Right renal pelvis (tissue), 4 donors: ENCODE results near the gene KRT15. TPM values are rescaled to one million over a fixed set of nuclear protein-coding genes. Genes with fewer than 3 reads are reported as not detected.
"Not testable (repeated sequence)": the region's sequence is repeated elsewhere in the genome, so short reads cannot be mapped to it uniquely, and the experiment has no call there.

Experiments used
- DNase-seq, 4 donors: peaks; one replicate each; pipeline ENCODE4 v3.0.0-alpha.2; 2013; ENCODE audit warnings: low read depth in 4 of 4, low spot score in 3 of 4, missing footprints in 1 of 4
- polyA plus RNA-seq, 4 donors: library from polyadenylated mRNA; unstranded; fragments of 120-200 nt; gene quantifications; one replicate each; pipeline ENCODE4 v1.2.1, GENCODE V29; 2013; ENCODE audit not compliant: insufficient read length in 4 of 4

Gene KRT15
- polyA plus RNA-seq, 4 donors: 0.68 to 2.9 (median 1.2) TPM

GRCh38 chr17:41544935-41545334 is 26.2 kb upstream of the KRT15 start:
- DNase-seq: no peak

GRCh38 chr17:41544491-41544892 is 25.8 kb upstream of the KRT15 start:
- DNase-seq: no peak

- DNase-seq: not testable (repeated sequence)
These were observed 24.1 kb upstream of the KRT15 start for GRCh38 chr17:41542786-41543185.

- DNase-seq: no peak
These were observed 23.7 kb upstream of the KRT15 start for GRCh38 chr17:41542357-41542756.

GRCh38 chr17:41540921-41541625 is 22.4 kb upstream of the KRT15 start:
- no peak for DNase-seq

GRCh38 chr17:41539979-41540701 is 21.4 kb upstream of the KRT15 start:
- no peak for DNase-seq

- no peak for DNase-seq
These were observed 20.4 kb upstream of the KRT15 start for GRCh38 chr17:41539071-41539492.

- no peak for DNase-seq
These were observed 19.9 kb upstream of the KRT15 start for GRCh38 chr17:41538565-41538991.

GRCh38 chr17:41537990-41538389 is 19.3 kb upstream of the KRT15 start:
- DNase-seq: no peak

- no peak for DNase-seq
These were observed 18.9 kb upstream of the KRT15 start for GRCh38 chr17:41537614-41537954.

GRCh38 chr17:41536741-41537613 is 18.3 kb upstream of the KRT15 start:
- no peak for DNase-seq

GRCh38 chr17:41535764-41536481 is 17.2 kb upstream of the KRT15 start:
- DNase-seq: no peak

- DNase-seq: no peak
These were observed 16.3 kb upstream of the KRT15 start for GRCh38 chr17:41534899-41535546.

- DNase-seq: no peak
These were observed 14.9 kb upstream of the KRT15 start for GRCh38 chr17:41533613-41534012.

- no peak for DNase-seq
These were observed 14.4 kb upstream of the KRT15 start for GRCh38 chr17:41532947-41533570.

- no peak for DNase-seq
These were observed 13.3 kb upstream of the KRT15 start for GRCh38 chr17:41531993-41532392.

- no peak for DNase-seq
These were observed 11.7 kb upstream of the KRT15 start for GRCh38 chr17:41530062-41531048.

- no peak for DNase-seq
These were observed 10.8 kb upstream of the KRT15 start for GRCh38 chr17:41529491-41529915.
